ENCODE data around the gene TOX2.

TOX2 gene

DNA sequence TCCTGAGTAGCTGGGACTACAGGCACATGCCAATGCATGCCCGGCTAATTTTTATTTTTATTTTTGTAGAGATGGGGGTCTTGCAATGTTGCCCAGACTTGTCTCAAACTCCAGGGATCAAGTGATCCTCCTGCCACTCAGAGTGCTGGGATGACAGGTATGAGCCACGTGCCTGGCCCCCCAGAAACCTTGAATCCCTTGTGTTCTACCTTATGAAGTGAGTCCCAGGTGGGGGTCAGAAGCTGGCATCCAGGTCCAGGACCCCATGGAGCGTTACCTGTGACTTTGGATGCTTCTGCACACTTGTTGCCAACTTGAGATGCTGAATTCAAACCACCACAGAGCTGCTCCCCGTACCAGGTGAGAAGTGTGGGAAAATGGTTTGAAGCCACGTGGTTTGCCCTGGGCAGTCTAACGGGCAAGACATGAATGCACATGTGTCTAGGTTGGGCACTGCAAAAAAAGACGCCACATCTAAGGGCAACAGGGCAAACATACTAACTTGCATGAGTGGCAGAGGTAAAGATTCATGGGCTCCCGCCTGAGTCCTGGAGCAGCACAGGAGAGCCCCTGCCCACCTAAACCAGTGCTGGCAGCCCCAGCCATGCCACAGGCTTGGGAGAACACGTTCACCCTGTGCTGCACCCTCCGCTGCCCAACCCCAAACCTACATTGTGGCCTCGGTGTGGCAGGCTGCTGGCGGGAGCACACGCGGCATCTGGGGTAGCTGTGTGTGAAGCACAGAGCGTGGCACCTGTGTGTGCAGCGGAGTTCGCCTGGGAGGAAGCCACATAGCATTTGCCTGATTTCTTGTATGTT lies 171.2 kb downstream of the TOX2 start:
- no peak for DNase-seq

GRCh38 chr20:44087051-44087856 lies 172.6 kb downstream of the TOX2 start:
- no peak for DNase-seq

GRCh38 chr20:44087857-44088120 lies 173.1 kb downstream of the TOX2 start:
- no peak for DNase-seq

- no peak for DNase-seq
Measured at GRCh38 chr20:44089987-44090674, 175.5 kb downstream of the TOX2 start.

- DNase-seq: no peak
Measured at GRCh38 chr20:44091026-44091425, 176.4 kb downstream of the TOX2 start.

DNA sequence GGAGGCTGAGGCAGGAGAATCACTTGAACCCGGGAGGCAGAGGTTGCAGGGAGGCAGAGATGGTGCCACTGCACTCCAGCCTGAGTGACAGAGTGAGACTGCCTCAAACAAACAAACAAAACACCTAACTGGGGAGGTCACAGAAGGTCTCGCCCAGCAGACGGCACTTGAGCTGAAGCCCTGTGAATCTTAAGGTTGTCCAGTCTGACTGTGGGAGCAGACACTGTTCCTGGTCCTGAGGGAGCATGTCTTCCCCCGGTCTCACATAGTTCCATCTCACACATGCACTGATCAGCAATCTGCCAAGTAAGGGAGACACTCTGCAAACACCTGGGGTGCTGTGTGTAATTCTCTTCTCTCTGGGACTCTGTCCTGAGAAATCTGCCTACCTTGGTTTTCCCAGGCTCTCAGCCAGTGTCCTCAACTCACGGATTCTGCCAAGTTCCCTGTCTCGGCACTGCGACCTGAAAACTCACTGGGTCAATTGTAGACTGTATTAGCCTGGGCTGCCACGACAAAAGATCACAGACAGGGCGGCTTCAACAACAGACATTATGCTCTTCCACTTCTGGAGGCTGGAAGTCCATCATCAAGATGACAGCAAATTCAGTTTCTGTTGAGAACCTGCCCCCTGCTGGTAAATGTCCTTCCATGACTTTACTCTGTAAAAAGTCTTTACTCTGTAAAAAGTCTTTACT lies 178.0 kb downstream of the TOX2 start:
- DNase-seq: no peak

GRCh38 chr20:44093249-44093582 lies 178.6 kb downstream of the TOX2 start:
- DNase-seq: no peak

DNA sequence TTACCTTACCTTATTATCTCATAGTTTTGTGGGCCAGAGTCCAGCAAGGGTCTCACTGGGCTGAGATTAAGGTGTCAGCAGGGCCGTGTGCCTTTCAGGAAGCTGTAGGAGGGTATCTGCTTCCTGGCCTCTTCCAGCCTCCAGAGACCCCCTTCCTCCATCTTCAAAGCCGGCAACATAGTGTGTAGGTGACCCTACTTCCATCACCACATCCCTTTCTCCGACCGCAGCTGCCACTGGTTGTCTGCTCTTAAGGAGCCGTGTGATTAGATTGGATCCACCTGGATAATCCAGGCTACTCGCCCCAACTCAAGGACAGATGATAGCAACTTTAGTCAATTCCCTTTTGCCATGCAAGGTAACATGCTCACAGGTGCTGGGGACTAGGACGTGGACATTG lies 181.2 kb downstream of the TOX2 start:
- DNase-seq: no peak

GRCh38 chr20:44097521-44098255 lies 183.0 kb downstream of the TOX2 start:
- DNase-seq: no peak

GRCh38 chr20:44098256-44098630 lies 183.6 kb downstream of the TOX2 start:
- DNase-seq: no peak

GRCh38 chr20:44098657-44099056 lies 184.0 kb downstream of the TOX2 start:
- no peak for DNase-seq

DNA sequence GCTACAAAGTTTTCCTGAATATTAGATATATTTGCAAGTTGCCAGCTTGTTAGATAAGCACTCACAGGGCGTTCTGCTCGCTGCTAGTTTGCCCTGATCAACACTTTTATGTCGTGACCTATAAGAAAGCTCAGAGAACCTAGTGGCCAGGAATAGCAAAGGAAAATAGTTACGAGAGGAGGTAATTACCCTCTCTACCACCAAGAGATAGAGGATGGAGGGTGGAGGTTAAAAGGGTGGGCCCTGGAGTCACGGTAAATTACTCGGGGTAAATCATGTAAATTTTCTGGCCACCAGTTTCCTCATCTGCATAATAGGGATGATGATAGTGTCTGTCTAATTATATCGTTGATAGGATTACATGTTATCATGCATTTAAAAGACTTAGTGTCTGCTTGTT lies 185.2 kb downstream of the TOX2 start:
- no peak for DNase-seq

GRCh38 chr20:44102582-44102981 lies 187.9 kb downstream of the TOX2 start:
- no peak for DNase-seq

DNA sequence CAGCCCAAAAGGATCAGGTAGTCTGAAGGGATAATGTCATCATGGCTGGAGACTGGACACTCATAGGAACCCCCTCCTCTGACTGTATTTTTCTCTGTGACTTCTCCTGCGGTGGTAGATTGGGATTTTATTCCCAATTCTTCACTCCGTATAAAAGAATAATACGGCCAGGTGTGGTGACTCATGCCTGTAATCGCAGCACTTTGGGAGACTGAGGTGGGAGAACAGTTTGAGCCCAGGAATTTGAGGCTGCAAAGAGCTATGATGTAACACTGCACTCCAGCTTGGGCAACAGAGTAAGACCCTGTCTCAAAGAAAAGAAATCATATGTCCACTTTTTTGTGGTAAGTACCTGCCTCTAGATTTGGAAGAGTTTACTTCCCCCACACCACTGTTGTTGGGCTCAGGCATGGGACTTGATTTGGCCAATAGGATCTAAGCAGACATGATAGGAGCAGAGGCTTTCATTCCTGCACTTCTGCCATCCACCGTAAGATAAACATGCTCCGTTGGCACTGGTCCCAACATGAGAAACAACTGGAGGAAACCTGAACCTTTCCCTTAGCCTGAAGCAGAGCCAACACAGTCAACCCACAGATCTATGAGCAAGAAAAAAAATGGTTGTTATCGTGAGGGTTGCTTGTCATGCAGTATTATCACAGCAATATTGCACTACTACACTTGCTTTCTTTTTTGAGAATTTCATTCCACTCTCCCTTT lies 190.3 kb downstream of the TOX2 start:
- DNase-seq: no peak

DNA sequence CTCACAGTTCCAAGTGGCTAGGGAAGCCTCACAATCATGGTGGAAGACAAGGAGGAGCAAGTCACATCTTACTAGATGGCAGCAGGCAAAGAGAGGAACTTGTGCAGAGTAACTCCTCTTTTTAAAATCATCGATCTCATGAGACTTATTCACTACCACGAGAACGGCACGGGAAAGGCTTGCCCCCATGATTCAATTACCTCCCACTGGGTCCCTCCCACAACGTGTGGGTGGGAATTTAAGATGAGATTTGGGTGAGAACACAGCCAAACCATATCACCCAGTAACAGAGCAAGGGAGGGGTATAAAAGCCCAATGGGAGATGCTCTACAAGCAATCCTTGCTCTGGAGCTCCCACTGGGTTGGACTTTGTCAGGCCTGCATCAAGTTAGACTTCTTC lies 192.0 kb downstream of the TOX2 start:
- DNase-seq: no peak

GRCh38 chr20:44109951-44110361 lies 195.3 kb downstream of the TOX2 start:
- no peak for DNase-seq

GRCh38 chr20:44110816-44111568 lies 196.3 kb downstream of the TOX2 start:
- no peak for DNase-seq

- no peak for DNase-seq
Measured at GRCh38 chr20:44111712-44112335, 197.2 kb downstream of the TOX2 start.

DNA sequence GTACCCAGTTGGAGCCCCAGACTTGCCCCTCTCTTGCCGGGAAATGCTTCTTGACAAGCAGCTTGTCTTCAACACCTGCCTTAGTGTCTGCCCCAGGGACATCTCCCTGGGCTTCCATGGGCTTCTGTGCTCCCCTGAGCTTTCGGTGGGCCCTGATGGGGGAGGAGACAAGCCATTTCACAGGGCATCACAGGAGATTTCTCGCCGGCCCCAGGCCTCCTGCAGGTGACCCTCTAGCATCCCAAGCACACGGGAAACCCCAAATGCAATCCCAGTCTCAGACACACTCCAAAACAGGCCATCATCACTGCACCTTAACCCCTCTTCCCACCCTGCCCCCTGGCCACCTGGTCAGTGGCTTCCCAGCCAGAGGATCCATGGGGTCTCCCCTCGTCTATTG lies 197.8 kb downstream of the TOX2 start:
- no peak for DNase-seq

DNA sequence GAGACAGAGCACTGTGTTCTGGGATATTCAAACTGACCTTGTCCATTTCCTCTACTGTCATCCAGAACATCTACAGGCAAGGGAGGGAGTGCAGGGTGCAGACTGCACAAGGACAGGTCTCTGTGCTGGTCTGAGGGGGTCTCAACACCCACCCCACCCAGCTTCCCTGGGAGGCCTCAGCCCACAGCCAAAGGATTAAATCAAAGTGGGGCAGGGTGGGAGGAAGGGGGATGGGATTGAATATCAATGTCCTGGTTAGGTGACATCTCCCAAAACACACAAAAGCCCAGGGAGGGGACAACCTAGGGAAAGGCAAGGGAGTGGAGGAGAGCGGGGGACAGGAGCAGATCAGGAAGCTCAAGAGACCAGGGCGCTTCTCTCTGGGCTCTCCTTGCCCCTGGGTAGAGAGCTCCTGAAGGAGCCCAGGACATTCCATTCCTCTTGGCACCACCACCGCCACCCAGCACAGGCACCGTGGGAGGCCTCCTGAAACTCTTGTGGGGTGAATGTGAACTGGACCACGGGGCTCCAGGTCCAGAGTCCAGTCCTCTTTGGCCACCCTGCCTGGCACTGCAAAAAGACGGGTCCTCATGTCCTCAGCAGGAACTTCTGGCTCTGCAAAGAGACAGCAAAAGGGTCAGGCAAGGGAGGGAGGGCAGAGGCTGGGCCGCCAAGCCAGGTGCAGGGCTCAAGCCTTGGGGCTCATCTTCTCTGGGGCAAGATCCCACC lies 198.4 kb downstream of the TOX2 start:
- DNase-seq: no peak
